Mammary epithelial cell (primary cell): ENCODE data around the gene JCAD.

Experiments
- EZH2 ChIP-seq: IDR thresholded peaks from 2 replicates; pipeline ENCODE4 v1.6.1; 2012; ENCODE audit warnings: low read length, inconsistent platforms, borderline replicate concordance
- TF ChIP-seq, protein P1 (sequence below), 2 donors: IDR thresholded peaks in 1 of 2; conservative IDR thresholded peaks in 1 of 2; 2 replicates each; pipeline ENCODE4 v1.5.1; 2011 to 2012; ENCODE audit warnings: inconsistent platforms in 2 of 2, low read length in 2 of 2, mild to moderate bottlenecking in 2 of 2, control low read depth in 1 of 2, low read depth in 1 of 2; ENCODE audit not compliant: insufficient read depth in 1 of 2; ENCODE audit errors: extremely low read depth in 1 of 2

DNA sequence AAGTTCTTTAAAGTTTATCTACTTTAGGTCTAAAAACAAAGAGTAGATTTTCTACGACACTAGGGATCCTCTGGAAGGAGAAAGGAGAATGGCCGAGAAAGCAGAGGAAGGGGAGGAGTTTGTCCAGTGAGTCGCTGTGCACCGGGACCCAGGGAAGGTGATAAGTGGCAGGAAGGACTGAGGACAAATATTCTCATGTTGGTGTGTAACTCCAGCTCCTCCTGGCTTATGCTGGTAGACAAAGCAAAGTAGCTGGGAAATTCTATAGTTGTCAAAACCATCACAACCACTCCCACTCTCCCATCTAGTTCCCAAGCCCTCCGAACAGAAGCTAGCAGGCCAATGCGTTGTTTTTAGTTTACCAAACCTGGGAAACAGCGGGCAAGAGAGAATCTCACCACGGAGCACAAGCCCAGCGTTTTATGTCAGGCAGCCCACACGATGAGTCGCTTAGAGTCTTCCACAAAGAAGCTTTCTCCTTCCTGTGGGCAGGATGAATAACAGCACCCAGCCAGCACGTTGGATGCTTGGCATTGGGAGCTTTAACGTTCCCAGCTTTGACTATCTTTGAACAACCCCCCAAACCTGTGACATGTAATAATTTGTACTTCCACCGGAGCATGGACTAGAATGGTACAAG is 32.9 kb upstream of the JCAD start:
- TF ChIP-seq, protein P1, sequence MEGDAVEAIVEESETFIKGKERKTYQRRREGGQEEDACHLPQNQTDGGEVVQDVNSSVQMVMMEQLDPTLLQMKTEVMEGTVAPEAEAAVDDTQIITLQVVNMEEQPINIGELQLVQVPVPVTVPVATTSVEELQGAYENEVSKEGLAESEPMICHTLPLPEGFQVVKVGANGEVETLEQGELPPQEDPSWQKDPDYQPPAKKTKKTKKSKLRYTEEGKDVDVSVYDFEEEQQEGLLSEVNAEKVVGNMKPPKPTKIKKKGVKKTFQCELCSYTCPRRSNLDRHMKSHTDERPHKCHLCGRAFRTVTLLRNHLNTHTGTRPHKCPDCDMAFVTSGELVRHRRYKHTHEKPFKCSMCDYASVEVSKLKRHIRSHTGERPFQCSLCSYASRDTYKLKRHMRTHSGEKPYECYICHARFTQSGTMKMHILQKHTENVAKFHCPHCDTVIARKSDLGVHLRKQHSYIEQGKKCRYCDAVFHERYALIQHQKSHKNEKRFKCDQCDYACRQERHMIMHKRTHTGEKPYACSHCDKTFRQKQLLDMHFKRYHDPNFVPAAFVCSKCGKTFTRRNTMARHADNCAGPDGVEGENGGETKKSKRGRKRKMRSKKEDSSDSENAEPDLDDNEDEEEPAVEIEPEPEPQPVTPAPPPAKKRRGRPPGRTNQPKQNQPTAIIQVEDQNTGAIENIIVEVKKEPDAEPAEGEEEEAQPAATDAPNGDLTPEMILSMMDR (conservative IDR thresholded peaks at IDR 0.05 in 1 of 2, IDR thresholded peaks at IDR 0.05 in 1 of 2; ENCODE audit: extremely low read depth in 1 of 2, insufficient read depth in 1 of 2, low read depth in 1 of 2, low read length in 2 of 2), result no peak
- no peak for TF ChIP-seq EZH2
